Measurements from ENCODE around the gene PTPRB. TPM values are rescaled to one million over a fixed set of nuclear protein-coding genes. Genes with fewer than 3 reads are reported as not detected.

The PTPRB gene
- polyA plus RNA-seq, 3 donors = 19.2 to 22.1 (median 21.1) TPM

DNA sequence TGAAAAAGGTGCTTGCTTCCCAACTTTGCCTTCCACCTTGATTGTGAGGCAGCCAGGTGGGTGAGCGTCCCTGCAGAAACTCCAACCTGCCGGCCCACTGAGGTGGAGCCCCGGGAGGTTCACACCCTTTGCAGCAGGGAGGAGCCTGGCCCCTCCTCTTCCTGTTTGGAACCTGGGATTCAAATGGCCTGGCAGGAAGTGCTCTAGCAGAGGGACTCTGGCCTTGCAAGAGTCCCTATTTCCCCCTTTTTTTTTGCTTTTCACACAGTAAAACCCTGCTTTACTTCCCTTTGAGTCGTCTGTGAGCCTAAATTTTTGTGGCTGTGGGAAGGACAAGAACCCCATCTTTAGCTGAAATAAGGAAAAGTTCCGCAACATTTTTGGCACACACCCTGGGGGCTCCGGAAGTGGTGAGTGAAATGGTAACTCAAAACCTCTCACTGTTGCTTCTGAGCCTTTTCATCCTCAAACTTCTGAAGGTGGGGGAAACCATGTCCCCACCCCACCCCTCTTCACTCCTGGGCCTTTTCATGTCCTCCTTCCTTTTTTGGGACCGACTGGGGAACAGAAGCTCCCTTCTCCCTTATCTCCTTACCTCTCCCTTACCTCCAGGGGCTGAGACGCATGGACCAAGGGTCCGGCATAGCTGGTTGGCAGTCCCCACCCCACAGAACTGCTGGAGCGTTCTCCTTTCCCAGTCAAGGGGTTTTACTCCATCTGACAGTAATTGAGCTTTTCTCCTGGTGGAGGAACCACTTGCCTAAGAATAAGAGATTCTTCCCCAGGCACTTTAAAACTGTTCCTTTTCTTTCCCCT is 169.1 kb downstream of the PTPRB start:
- DNase-seq (ENCODE audit: low read depth in 3 of 3, low spot score in 2 of 3) = no peak

- no peak for DNase-seq (ENCODE audit: low read depth in 3 of 3, low spot score in 2 of 3)
These were observed 169.8 kb downstream of the PTPRB start for GRCh38 chr12:70467476-70467875.

DNA sequence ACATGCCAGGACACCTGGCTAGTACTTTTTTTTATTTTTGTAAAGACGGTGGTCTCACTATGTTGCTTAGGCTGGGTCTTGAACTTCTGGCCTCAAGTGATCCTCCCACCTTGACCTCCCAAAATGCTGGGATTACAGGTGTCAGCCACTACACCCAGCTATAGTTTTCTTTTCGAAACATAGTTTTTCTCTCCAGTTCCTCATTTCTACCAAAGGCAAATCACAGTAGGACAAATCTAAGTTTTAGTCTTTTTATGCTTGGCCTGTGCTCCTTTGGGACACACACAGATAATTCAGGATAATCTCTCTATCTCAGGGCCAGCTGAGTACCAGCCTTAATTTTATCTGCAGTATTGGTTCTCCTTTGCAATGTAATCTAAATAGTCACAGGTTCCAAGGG is 170.5 kb downstream of the PTPRB start:
- no peak for DNase-seq (ENCODE audit: low read depth in 3 of 3, low spot score in 2 of 3)
